ENCODE results near the gene SLC22A12. TPM values are rescaled to one million over a fixed set of nuclear protein-coding genes. Genes with fewer than 3 reads are reported as not detected.

The SLC22A12 gene
- total and polyA plus RNA-seq, 2 experiments from 2014 or later: not detected

DNA sequence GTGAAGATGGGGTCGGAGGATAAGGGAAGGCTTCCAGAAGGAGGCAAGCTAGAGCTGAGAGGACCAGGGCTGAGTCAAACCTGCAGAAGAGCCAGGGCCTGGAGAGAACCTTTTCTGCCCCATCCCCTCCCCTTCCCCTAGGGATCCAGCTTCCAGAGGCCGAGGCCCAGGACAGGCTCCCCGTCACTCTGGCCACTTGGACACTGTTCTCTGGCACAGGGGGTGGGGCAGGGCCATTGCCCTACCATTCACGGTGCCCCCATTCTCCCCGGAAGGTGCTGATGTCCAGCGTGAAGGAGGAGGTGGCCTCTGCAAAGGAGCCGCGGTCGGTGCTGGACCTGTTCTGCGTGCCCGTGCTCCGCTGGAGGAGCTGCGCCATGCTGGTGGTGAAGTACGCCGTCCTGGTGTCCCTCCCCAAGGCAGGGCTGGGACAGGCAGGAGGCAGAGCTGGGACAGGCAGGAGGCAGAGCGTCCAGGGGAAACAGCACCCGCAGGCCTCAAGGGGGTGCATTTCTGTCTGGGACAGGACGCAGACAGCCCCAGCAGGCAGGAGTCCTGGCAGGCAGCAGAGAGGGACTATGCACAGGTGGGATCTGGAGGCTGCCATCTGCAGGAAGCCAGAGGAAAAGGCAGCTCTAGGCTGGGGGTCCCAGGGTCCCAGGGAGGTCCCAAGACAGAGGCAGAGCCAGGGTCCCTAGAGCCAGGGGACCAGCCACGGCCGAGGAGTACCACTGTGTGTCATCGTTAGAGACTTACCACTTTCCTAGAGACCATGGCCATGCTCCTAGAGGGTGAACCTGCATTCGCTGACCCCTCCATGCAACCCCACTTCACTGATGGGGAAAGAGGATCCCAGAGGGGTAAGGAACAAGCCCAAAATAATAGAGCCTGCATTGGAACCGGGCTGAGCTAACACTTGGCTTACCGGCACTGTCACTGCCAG is 25.8 kb upstream of the SLC22A12 start:
- Histone ChIP-seq H3K4me2 (no peak overlapping the region), H2AFZ (peak overlapping the region; percentile 76), H3K4me3 (no peak overlapping the region), H3K4me1 (ENCODE audit: insufficient read depth) (peaks cover 14% of the 10 kb centered on the region; the same call in 1 of the 2 replicates), H4K20me1 (replicated peaks; ENCODE audit: insufficient read depth) (no peaks in the 10 kb centered on the region), H3K9me2 (ENCODE audit: insufficient read depth) (0 out of 2 replicates have a peak, but pooled peaks cover 3% of the 10 kb centered on the region), H3K36me3 (ENCODE audit: insufficient read depth) (no peaks in the 10 kb centered on the region), H3K27ac (ENCODE audit: low read depth) (peak overlapping the region; percentile 36; the same call in 1 of the 2 replicates), H3K79me2 (replicated peaks; ENCODE audit: insufficient read depth) (no peaks in the 10 kb centered on the region), H3K27me3 (ENCODE audit: insufficient read depth) (no peaks in the 10 kb centered on the region), H3F3A (replicated peaks; ENCODE audit: low read depth) (0 out of 2 replicates have a peak, but pooled peaks cover 3% of the 10 kb centered on the region)
- TF ChIP-seq JUNB (IDR thresholded peaks at IDR 0.05; ENCODE audit: unreplicated experiment) (no peak), EZH2phosphoT487 (IDR thresholded peaks at IDR 0.05; ENCODE audit: unreplicated experiment) (no peak), REST (IDR thresholded peaks at IDR 0.05; ENCODE audit: unreplicated experiment) (no peak), ZNF462 (CRISPR knock-in tag; IDR thresholded peaks at IDR 0.05) (no peak), EZH2 (IDR thresholded peaks at IDR 0.05; ENCODE audit: low read depth, unreplicated experiment) (no peak)
- TF ChIP-seq, protein P1, sequence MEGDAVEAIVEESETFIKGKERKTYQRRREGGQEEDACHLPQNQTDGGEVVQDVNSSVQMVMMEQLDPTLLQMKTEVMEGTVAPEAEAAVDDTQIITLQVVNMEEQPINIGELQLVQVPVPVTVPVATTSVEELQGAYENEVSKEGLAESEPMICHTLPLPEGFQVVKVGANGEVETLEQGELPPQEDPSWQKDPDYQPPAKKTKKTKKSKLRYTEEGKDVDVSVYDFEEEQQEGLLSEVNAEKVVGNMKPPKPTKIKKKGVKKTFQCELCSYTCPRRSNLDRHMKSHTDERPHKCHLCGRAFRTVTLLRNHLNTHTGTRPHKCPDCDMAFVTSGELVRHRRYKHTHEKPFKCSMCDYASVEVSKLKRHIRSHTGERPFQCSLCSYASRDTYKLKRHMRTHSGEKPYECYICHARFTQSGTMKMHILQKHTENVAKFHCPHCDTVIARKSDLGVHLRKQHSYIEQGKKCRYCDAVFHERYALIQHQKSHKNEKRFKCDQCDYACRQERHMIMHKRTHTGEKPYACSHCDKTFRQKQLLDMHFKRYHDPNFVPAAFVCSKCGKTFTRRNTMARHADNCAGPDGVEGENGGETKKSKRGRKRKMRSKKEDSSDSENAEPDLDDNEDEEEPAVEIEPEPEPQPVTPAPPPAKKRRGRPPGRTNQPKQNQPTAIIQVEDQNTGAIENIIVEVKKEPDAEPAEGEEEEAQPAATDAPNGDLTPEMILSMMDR (conservative IDR thresholded peaks at IDR 0.05; ENCODE audit: low read depth in 2 of 2): peak; percentile 57 to 82
- Mint-ChIP-seq H3K27ac (no peak overlapping the region), H3K27me3 (ENCODE audit: insufficient read depth, low read depth, poor library complexity) (peaks cover 4% of the 10 kb centered on the region), H3K4me3 (peak overlapping the region; percentile 66; the same call in 1 of the 3 replicates), H3K9me3 (no peaks in the 10 kb centered on the region), H3K4me1 (peaks cover 27% of the 10 kb centered on the region), H3K36me3 (ENCODE audit: low read depth) (no peaks in the 10 kb centered on the region; the same call in 2 of the 3 replicates)
- ATAC-seq: peak; percentile 68
- peak; percentile 85 for DNase-seq (ENCODE audit: low spot score)
